HFF-Myc (cell line): ENCODE results near the gene PLPP6.
A peak's percentile ranks its signal among the peaks of the same experiment; 100 is the strongest.

Source experiments
- DNase-seq: peaks from one replicate; pipeline ENCODE4 v3.0.0-alpha.2; 2011; ENCODE audit warnings: low read depth; ENCODE audit errors: extremely low read depth
- H3K4me3 ChIP-seq: replicated peaks from 2 replicates; pipeline ENCODE4 v1.5.1; 2011; ENCODE audit warnings: low read depth, mild to moderate bottlenecking, control low read depth, low read length
- TF ChIP-seq, protein P1 (sequence below): IDR thresholded peaks from 2 replicates; pipeline ENCODE4 v1.5.1; 2012; ENCODE audit warnings: mild to moderate bottlenecking, low read depth, low read length, control low read depth; ENCODE audit errors: missing control alignments

Gene PLPP6

DNA sequence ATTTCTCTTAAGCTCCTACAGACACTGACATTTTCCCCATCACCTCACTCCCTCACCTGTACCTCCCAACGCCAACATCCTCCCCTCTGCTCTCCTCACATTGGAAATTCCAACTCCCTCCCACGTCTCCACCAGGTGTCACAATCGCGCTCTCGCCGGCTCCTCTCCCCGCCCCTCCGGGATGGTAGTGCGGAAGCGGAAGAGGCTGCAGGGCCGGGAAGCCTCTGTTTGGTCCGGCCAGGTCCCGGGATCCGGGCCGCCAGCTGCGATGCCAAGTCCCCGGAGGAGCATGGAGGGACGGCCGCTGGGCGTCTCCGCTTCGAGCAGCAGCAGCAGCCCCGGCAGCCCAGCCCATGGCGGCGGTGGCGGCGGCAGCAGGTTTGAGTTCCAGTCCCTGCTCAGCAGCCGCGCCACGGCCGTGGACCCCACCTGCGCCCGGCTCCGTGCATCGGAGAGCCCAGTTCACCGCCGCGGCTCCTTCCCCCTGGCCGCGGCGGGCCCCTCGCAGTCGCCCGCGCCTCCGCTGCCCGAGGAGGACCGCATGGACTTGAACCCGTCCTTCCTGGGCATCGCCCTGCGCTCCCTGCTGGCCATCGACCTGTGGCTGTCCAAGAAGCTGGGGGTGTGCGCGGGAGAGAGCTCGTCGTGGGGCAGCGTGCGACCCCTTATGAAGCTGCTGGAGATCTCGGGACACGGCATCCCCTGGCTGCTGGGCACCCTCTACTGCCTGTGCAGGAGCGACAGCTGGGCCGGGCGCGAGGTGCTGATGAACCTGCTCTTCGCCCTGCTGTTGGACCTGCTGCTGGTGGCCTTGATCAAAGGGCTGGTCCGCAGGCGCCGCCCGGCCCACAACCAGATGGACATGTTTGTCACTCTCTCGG, at the start of gene PLPP6:
PLPP6 (plus strand) TSS at position 187 of the 881 bp plus-strand sequence; CDS start at position 269, 82 bp downstream.
- TF ChIP-seq, protein P1, sequence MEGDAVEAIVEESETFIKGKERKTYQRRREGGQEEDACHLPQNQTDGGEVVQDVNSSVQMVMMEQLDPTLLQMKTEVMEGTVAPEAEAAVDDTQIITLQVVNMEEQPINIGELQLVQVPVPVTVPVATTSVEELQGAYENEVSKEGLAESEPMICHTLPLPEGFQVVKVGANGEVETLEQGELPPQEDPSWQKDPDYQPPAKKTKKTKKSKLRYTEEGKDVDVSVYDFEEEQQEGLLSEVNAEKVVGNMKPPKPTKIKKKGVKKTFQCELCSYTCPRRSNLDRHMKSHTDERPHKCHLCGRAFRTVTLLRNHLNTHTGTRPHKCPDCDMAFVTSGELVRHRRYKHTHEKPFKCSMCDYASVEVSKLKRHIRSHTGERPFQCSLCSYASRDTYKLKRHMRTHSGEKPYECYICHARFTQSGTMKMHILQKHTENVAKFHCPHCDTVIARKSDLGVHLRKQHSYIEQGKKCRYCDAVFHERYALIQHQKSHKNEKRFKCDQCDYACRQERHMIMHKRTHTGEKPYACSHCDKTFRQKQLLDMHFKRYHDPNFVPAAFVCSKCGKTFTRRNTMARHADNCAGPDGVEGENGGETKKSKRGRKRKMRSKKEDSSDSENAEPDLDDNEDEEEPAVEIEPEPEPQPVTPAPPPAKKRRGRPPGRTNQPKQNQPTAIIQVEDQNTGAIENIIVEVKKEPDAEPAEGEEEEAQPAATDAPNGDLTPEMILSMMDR = peak; percentile 53
- H3K4me3 ChIP-seq = peak within 1 kb of the TSS; percentile 75
- DNase-seq = peak; percentile 46

DNA sequence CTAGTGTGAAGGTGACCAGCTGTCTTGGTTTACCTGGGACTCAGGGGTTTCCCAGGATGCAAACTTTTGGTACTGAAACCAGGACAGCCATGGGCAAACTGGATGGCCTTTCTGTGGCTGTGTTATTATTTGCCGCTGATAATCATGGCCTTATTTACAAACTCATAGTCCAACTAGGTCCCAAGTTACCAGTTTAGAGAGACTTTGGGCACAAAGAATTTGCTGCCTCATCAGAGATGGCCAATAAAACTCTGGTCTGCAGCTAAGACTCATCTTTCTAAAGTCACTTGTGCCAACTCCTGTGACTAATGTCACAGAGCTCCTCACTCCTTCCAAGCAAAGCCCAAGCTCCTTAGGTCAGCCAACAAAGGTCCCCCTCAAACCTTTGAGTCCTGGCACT, 47.5 kb upstream of the PLPP6 start:
- H3K4me3 ChIP-seq = no peak overlapping the region
- TF ChIP-seq, protein P1 = no peak
- no peak for DNase-seq

DNA sequence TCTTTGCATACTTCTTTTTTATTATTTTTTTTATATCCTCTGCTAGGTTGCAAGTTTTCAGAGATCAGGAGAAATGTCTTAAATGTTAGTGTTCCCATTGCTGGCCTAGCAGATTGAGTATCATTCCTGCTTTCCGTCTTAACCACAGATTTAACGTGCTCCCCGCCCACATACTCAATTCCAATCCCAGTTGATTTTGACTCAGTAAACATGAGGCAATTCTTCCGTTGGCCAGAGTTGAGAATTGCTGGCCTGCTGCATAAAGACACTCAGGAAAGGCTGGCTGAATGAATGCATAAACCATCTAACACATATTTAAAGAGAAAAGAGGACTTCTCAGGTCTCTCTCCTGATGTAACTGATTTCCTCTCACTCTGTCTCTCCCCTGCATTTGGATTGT, 46.8 kb upstream of the PLPP6 start:
- DNase-seq = no peak
- no peak overlapping the region for H3K4me3 ChIP-seq
- TF ChIP-seq, protein P1 = no peak

DNA sequence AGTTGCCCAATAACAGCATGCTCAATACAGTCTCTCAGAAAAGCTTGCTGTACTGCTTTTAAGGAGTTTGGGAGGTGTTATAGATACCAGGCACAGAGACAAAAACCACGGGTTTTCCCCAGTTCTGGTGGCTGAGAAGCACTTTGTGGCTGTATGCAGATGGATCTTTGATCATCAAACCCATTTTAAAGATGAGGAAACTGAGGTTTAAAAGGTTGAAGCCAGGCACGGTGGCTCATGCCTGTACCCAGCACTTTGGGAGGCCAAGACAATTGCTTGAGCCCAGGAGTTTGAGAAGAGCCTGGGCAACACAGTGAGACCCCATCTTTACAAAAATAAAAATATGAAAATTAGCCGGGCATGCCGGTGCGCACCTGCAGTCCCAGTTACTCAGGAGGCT, 46.3 kb upstream of the PLPP6 start:
- DNase-seq = no peak
- TF ChIP-seq, protein P1 = no peak
- no peak overlapping the region for H3K4me3 ChIP-seq

DNA sequence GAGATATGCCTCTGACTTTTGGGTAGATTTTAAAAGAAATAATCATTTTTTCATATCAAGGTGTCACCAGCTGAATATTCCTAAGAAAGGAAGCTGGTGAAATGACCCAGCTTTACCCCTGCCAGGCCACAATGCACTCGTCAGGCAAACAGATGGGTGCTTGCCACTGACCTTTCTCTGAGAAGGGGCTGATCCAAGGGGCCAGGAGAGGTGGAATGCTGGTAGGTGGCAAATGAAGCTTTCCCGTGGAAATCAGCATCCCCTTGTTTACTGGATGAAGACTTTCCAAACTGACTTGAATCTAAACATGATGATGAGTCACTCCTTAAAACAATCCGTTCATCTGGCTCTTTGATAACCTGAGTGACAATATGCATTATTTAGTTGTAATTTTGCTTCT, 44.3 kb upstream of the PLPP6 start:
- TF ChIP-seq, protein P1 = no peak
- no peak for DNase-seq
- no peak overlapping the region for H3K4me3 ChIP-seq

DNA sequence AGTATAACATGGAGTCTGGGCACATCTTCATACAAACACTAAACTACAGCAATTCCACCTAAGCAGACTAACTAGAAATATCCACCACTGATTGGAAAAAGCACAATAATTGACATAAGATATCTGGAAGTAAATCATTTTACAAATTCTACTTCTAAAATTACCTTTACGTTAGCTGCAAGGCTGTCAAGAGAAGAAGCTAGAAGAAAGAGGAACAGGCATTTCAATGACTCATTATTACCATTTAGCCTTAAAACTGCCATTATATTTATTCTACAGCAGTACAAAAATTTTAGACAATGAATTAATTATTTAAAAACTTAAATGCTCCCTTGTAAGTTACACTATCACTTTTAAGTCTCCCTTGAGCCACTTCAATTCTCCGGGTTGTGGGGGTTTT, 43.4 kb upstream of the PLPP6 start:
- H3K4me3 ChIP-seq = no peak overlapping the region
- DNase-seq = no peak

More for the DNA sequence above, 43.4 kb upstream of the PLPP6 start:
- TF ChIP-seq, protein P1 = no peak
